ENCODE results near the gene CD24.

- TF ChIP-seq CTCF (IDR thresholded peaks at IDR 0.05): no peak
- no peak for TF ChIP-seq REST (IDR thresholded peaks at IDR 0.05; ENCODE audit: insufficient read depth in 1 of 2, low read depth in 2 of 2, low read length in 1 of 2)
- TF ChIP-seq POLR2AphosphoS5 (IDR thresholded peaks at IDR 0.05; ENCODE audit: low read depth, low read length): no peak
- no peak for TF ChIP-seq TCF7L2 (IDR thresholded peaks at IDR 0.05; ENCODE audit: low read depth, low read length)
These were observed 12.7 kb downstream of the CD24 start for GRCh38 chr6:106961801-106962200.

Measured in Panc1 (cell line).